SIG-M5 treated with dmso at 0.1 percent for 504 hours (cell line): Measurements from ENCODE around the gene ADH1A.
A peak's percentile ranks its signal among the peaks of the same experiment; 100 is the strongest.
"Not testable (repeated sequence)": the region's sequence is repeated elsewhere in the genome, so short reads cannot be mapped to it uniquely, and the experiment has no call there.

Experiments
- DNase-seq: peaks from one replicate; lab custom pipeline; 2025; ENCODE audit not compliant: unreplicated experiment; lab: John Stamatoyannopoulos, UW

The ADH1A gene

DNA sequence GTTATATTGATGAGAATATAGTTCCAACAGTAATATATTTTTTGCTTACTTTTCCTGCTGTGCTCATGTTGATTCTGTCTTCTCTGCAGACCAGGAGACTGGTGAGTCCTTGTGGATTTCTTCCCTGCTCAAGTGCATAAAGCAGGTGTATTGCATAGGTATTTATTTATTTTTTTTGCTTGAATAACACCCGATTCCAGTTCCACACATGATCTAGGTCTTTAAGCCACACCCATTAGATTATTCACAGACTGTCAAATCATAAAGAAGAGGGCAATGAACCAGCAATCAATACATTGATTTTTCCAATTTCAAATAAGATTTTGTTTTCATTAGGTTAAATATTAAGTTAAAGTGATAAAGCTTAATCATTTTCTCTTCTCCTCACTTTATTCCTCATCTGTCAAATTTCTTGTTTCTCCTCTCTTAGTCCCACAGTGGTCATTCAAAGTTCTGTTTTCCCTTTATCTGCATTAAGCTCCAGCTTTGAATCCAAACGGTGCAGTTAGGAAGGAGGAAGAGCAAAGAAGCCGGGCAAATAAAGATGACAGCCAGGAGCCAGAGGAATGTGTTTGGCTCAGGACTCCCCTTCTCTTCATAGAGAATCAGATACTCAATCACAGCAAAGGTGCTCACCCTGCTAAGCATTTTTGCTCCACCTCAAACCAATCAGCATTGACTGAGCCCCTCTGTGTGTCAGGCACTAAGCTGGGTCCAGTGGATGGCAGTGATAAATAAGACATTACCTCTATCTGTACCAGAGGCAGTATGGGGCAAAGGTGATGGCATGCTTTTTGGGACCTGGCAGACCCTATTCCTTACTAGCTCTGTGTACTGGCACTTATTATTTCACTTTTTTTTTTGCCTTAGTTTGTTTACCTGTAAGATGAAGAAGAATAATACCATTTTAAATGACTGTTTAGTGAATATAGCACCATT is at the start of gene ADH1A:
Gene ADH1A, minus strand, starts transcription at position 138 of the 939 bp plus-strand sequence. Its CDS starts 71 bp downstream, at position 67.
- no peak for DNase-seq

DNA sequence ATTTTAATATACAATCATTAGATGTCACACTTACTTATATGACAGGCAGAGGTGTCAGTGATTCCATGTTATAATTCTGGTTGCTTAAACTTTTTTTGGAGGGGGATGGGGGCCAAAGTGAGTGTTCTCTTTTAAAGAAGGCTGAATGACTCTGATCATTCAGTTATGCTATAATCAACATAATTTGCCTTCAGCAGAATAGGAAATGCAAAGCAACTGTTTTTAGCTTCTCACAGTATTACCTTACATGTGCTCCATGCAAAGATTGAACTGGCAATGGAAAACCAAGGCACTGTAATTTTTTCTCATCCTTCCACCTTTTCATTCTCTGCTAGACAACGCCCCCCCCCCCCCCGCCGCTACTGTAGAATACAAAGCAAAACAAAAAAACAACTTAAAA is 48.4 kb upstream of the ADH1A start:
- no peak for DNase-seq

DNA sequence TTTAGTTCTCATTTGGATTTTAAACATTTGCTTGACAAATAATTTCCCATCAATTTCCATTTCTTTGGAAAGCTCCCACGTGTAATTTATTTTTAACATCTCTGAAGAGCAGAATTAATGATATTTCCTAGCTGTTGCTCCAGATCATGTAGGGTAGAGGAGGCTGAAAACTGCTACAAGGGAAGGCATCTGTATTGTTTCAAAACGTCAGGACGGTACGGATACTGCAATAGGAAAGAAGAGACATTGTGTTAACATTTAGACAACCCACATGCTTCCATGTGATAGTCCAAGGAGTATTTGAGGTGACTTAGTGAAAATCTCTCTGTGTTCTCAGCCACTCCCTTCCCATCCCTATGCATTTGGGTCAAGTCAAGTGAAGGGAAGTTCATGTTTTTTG is 45.8 kb upstream of the ADH1A start:
- no peak for DNase-seq

DNA sequence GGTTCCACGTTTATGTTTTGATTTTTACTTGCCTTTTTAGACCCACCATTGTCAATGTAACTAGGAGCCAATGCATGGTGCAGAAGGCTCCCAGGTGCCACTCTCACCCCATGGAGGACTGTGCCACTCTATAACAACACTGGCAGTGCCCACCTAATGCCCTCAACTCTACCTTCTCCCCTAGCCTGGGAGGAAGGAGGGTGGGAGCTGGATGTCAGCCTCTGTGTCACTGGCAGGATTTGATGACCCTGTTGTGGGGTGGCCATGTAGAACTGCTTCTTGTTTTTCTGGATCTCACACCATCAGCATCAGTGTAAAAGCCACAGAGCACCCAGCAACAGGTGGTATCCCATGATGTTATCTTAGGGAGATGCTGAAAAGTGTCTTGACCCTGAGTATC is 44.1 kb upstream of the ADH1A start:
- DNase-seq = no peak

- no peak for DNase-seq
Measured at GRCh38 chr4:99330648-99331047, 39.9 kb upstream of the ADH1A start.

- DNase-seq = no peak
Measured at GRCh38 chr4:99329876-99330275, 39.1 kb upstream of the ADH1A start.

DNA sequence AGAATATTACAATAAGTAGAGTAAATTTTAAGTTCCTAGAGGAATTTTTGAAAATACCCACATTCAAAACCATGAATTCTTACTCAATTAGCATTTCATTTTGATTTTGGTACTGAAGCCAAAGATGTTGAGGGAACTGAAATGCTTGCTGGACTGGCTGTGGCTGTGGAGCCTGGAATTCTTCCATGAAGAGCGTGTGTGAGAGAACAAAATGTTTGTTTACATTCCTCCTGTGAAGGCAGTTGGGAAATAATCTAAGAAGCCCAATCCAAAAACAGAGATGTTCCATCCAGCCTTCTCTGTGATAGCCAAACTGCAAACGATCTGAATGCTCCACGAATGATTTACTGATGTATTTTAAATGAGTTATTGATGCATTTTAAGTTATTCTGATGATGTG is 34.2 kb upstream of the ADH1A start:
- no peak for DNase-seq

- DNase-seq = no peak
Measured at GRCh38 chr4:99324361-99324760, 33.6 kb upstream of the ADH1A start.

DNA sequence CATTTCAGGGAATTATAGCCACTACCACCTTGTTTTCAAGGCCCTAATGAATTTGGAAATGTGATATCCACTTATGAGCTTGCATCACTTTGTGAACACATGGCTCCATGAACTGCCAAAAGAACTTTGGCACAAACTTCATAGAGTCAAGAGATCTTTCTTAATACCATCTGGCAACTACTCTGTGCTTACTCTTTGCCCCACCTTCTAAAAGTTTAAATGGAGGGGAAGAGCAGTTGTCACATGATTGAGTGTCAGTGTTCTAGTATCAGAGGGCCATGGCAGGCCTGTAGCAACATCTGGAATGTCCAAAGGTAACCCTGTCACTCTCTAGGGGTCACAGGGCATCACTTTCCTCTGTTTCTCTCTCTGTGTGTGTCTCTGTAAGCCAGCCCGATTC is 33.0 kb upstream of the ADH1A start:
- no peak for DNase-seq

- no peak for DNase-seq
Measured at GRCh38 chr4:99321241-99322191, 30.7 kb upstream of the ADH1A start, which contains the start of gene ADH1B. Gene ADH1B, minus strand, starts transcription at chr4:99321401. Its CDS starts 70 bp downstream, at chr4:99321331.

DNA sequence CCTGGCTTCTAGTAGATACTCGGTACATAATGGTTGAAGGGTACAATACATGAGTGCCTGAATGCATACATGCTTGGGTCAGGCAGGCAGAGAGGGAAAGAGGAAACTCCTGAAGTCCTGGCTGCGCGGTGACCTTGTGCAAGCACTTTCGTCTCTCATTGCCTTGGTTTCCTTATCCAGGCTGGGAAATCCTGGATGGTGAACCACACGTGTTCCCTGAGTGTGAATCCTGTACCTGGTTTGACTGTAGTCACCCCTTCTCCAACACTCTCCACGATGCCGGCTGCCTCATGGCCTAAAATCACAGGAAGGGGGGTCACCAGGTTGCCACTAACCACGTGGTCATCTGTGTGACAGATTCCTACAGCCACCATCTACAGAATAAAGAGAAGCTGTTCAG is 27.0 kb upstream of the ADH1A start:
- not testable (repeated sequence) for DNase-seq

DNA sequence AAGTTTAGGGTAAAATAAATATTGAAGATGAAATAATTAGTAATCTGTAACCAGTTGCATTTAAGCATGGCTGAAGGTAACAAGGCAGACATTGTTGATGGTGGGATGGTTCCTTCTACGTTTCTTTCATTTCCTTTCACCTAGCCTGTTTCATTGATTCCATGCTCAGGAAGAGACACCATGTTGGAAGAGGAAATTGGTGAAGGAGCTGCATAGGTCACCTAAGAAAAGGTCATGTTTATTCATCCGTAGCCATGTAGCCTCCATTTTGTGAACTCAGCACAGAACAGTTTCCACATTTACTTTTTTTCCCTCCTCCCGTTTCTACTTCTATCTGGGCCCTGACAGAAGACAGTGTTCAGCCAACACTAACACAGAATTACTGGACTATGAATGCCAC is 26.6 kb upstream of the ADH1A start:
- no peak for DNase-seq

DNA sequence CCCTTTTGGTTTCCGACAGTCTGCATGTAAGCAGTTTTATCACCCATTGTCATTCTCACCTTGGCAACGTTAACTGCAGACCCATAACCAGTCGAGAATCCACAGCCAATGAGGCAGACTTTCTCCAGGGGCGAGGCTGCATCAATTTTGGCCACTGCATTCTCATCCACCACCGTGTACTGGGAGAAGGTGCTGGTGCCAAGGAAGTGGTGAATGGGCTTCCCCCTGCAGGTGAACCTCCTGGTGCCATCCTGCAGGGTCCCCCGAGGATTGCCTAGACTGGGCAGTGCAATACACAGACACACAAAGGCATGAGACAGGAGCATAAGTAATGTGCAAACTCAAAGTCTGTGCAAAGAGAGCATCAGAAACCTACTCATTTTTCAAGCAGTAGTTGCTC is 25.1 kb upstream of the ADH1A start:
- DNase-seq = no peak

- no peak for DNase-seq
Measured at GRCh38 chr4:99314211-99314610, 23.4 kb upstream of the ADH1A start.

- no peak for DNase-seq
Measured at GRCh38 chr4:99310389-99310788, 19.6 kb upstream of the ADH1A start.

DNA sequence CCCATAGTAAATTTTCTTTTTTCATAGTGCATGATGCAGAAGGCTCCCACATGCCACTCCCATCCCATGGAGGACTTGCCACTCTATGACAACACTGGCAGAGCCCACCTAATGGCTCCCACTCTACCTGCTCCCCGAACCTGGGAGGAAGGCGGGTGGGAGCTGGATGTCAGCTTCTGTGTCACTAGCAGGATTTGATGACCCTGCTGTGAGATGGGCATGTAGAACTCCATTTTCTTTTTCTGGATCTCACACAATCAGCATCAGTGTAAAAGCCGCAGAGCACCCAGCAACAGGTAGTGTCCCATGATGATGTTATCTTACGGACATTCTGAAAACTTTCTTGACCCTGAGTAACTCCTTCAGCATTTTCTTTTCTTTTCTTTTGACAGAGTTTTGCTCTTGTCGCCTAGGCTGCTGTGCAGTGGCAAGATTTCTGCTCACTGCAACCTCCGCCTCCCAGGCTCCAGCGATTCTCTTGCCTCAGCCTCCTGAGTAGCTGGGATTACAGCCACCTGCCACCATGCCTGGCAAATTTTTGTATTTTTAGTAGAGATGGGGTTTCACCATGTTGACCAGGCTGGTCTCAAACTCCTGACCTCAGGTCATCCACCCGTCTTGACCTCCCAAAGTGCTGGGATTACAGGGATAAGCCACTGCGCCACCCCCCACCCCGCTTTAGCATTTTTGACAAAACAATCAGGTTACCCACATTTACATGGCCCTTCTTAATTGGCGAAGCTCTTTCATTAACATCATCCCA is 15.0 kb upstream of the ADH1A start:
- DNase-seq = no peak

GRCh38 chr4:99301376-99302164 is 10.8 kb upstream of the ADH1A start:
- no peak for DNase-seq

DNA sequence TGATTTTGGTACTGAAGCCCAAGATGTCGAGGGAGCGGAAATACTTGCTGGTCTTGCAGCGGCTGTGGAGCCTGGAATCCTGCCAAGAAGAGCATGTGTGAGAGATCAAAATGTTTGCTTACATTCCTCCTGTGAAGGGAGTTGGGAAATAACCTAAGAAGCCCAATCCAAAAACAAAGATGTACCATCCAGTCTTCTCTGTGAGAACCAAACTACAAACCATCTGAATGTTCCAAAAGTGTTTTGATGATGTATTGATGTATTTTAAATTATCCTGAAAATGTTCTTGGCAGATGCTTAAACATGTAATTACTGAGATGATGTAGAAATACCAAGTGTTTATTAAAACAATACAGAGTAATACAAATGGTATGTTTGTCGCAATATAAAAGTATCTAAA is 10.1 kb upstream of the ADH1A start:
- peak; percentile 26 for DNase-seq

- no peak for DNase-seq
Measured at GRCh38 chr4:99293357-99293756, 2.6 kb upstream of the ADH1A start.

DNA sequence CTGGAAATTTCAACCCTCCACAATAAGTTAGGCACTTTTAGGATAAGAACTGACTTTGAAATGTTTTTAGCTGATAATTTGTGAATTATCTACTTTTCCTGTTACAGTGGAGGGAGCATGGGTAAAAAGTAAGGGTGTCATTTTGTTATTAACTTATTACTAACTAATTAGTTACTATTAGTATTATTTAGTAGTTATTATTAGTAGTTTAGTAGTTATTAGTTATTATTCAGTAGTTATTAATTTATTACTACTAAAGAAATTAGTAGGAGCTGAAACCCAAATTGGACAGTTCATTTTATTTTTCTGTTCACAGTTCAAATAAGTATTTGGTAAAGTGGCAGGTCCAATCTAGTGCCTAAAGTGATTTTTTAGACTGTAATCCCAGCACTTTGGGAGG is 5.4 kb downstream of the ADH1A start:
- no peak for DNase-seq
